H1 (cell line): Measurements from ENCODE around the gene CISH. TPM values are rescaled to one million over a fixed set of nuclear protein-coding genes. Genes with fewer than 3 reads are reported as not detected.

Experiments
- BCL11A ChIP-seq, 2 experiments: IDR thresholded peaks; one replicate each; pipeline ENCODE4 v1.6.1; 2011; ENCODE audit warnings: low read depth in 2 of 2, low read length in 2 of 2, mild to moderate bottlenecking in 2 of 2
- EZH2 ChIP-seq: fragments of 200-600 bp; sonication (generic); IDR thresholded peaks from 2 replicates; pipeline ENCODE4 v1.7.1; 2012; ENCODE audit warnings: low read depth, mild to moderate bottlenecking, moderate library complexity, low read length, inconsistent platforms; ENCODE audit not compliant: severe bottlenecking
- GTF2F1 ChIP-seq: IDR thresholded peaks from 2 replicates; pipeline ENCODE4 v1.6.1; 2012; ENCODE audit warnings: low read depth, low read length, improper control_type of control experiment, borderline replicate concordance
- NRF1 ChIP-seq: IDR thresholded peaks from 2 replicates; pipeline ENCODE4 v1.6.1; 2011; ENCODE audit warnings: mild to moderate bottlenecking, low read depth, low read length, improper control_type of control experiment
- RFX5 ChIP-seq: IDR thresholded peaks from 2 replicates; pipeline ENCODE4 v1.6.1; 2011; ENCODE audit warnings: low read depth, low read length, improper control_type of control experiment, borderline replicate concordance
- RXRA ChIP-seq: IDR thresholded peaks from 2 replicates; pipeline ENCODE4 v1.6.1; 2011; ENCODE audit warnings: low read depth, mild to moderate bottlenecking, low read length, moderate library complexity; ENCODE audit not compliant: insufficient read depth
- SAP30 ChIP-seq: fragments of 300-600 bp; sonication (generic); IDR thresholded peaks from 2 replicates; pipeline ENCODE4 v1.7.1; 2012; ENCODE audit warnings: low read length, moderate library complexity, mild to moderate bottlenecking, inconsistent platforms; ENCODE audit not compliant: insufficient read depth, insufficient replicate concordance
- SP1 ChIP-seq: IDR thresholded peaks from 2 replicates; pipeline ENCODE4 v1.6.1; 2011; ENCODE audit warnings: low read depth, low read length
- polyA plus RNA-seq, 7 experiments: library from polyadenylated mRNA; depleted of rRNA in 3 of 7; stranded (reverse) in 5 of 7; unstranded in 2 of 7; fragments of >200 nt in 5 of 7; fragments of 200-250 nt in 2 of 7; gene quantifications; 1 replicate in 5 of 7; 2 replicates in 1 of 7; 4 replicates in 1 of 7; pipeline versions ENCODE4 v1.2.1 to v1.2.3, GENCODE V29; 2011 to 2013; ENCODE audit warnings: missing spikeins in 2 of 7, mixed read lengths in 2 of 7
- total RNA-seq: library from RNA; stranded (reverse); fragmentation: NEBNext Ultra II Directional; extraction: Animal tissue kit (Norgen Biotek cat#: 25700); gene quantifications from 2 replicates; pipeline ENCODE4 v1.2.1, GENCODE V29; 2021

Gene CISH
- total and polyA plus RNA-seq, 2 of the 8 experiments (the other 6 are each of a cell fraction or from before 2014, with no cell fraction given) = 1.9 to 2.2 TPM

DNA sequence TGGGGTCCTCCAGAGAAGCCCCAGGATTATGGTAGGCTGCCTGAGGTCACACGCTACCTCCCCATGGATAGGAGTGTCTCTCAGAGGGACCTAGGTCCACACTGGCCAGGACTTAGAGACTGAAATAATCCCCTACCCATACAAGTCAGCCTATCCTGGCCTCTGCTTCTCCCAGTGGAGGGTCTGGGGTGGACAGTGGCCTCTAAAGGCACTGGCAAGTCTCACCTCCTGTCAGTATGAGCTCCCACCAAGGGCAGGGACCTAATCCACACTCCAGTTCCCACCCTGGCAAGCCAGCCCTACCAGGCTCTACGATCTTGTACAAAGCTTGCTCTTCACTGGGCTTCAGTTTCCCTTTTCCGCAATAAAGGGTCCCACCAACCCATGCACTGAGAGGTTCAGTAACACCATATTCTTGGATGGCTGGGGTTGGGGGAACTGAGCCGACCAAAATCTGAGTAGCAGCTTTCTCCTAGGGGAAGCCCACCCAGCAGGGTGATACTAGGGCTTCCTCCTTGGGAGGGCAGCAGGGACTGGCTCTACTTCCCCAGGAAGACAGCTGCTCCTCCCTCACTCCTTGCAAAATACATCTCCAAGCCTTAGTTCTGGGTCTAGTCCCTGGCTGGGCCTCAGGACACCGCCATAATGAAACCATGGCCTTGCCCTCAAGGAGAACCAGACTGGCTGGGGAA lies 2.4 kb downstream of the CISH start (continued):
- no peak for TF ChIP-seq EZH2
- TF ChIP-seq NRF1 = no peak
- no peak for TF ChIP-seq RFX5
- no peak for TF ChIP-seq RXRA
- TF ChIP-seq GTF2F1 = no peak
- no peak for TF ChIP-seq SP1
- TF ChIP-seq BCL11A (IDR thresholded peaks at IDR 0.05; ENCODE audit: low read depth in 2 of 2, low read length in 2 of 2) = no peak
- no peak for TF ChIP-seq SAP30
